ACHN (cell line): ENCODE measurements around the gene POU4F3.
A peak's percentile ranks its signal among the peaks of the same experiment; 100 is the strongest.

Experiments
- DNase-seq: peaks from one replicate; pipeline ENCODE4 v3.0.0-alpha.2; 2015
- in situ Hi-C: cut with HindIII; loops from 2 replicates; pipeline ENCODE4 v1.10.0; 2017; ENCODE audit warnings: low sequenced_read_pairs, low pct_ligation_motif_present, low pct_unique_long_range_greater_than_20kb

The POU4F3 gene

DNA sequence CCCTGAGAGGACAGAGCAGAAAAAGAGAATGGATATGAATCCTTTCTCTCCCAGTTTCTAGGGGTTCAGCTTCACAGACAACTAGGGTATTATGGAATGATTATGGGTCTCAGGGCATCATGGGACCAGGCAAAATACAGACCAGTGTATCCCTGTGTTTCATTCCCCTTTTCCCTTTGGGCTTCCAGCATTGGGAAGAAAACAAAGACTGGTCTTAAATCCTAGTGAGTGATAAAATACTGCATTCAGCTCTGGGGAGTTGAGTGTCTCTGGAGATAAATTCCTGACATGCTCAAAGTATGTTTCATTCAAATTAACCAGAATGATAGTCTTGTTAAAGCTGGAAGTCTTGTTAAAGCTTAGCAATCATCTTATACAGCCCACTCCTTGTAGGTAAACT is 2.4 kb upstream of the POU4F3 start:
- in situ Hi-C loops = no loop called here

DNA sequence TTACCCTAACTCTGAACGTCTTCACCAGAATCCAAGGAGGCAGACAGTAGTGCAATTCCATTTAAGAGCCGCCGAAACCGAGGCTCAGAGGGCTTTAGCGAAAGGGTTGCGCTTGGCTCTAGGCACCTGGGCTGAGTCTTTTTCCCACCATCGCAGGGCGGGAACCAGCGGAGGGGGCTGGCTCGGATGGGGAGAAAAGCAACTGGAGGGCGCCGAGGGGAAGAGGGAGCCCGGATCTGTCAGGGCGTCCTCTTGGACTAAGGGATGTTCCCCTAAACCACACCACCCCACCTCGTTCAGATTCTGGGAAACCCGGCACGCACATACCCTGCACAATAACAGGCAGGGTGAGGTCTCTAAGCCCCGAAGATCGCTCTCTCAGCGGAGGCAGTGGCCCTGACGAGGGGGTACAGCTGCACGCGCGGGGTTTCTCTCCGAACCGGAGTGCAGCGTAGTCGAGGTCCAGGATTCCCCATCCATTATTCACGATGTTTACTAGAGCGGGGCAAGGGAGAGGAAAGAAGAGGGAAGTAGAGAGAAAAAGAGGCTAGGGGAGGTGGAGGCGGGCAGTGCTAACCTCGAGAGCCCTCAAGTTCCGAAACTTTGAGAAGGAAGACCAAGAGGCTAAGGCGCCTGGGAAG is 1.3 kb upstream of the POU4F3 start:
- in situ Hi-C loops = no loop called here
- no peak for DNase-seq

More for the DNA sequence above, 2.4 kb upstream of the POU4F3 start:
- DNase-seq = no peak

GRCh38 chr5:146337928-146338327 is 711 bp upstream of the POU4F3 start:
- DNase-seq = no peak
- in situ Hi-C loops = no loop called here

DNA sequence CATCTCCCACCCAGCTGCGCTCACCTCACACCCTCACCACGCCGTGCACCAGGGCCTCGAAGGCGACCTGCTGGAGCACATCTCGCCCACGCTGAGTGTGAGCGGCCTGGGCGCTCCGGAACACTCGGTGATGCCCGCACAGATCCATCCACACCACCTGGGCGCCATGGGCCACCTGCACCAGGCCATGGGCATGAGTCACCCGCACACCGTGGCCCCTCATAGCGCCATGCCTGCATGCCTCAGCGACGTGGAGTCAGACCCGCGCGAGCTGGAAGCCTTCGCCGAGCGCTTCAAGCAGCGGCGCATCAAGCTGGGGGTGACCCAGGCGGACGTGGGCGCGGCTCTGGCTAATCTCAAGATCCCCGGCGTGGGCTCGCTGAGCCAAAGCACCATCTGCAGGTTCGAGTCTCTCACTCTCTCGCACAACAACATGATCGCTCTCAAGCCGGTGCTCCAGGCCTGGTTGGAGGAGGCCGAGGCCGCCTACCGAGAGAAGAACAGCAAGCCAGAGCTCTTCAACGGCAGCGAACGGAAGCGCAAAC is 1.1 kb downstream of the POU4F3 start:
- in situ Hi-C loops = no loop called here
- DNase-seq = no peak

GRCh38 chr5:146340260-146341081 is 1.8 kb downstream of the POU4F3 start:
- in situ Hi-C loops = no loop called here
- DNase-seq = peak; percentile 59

DNA sequence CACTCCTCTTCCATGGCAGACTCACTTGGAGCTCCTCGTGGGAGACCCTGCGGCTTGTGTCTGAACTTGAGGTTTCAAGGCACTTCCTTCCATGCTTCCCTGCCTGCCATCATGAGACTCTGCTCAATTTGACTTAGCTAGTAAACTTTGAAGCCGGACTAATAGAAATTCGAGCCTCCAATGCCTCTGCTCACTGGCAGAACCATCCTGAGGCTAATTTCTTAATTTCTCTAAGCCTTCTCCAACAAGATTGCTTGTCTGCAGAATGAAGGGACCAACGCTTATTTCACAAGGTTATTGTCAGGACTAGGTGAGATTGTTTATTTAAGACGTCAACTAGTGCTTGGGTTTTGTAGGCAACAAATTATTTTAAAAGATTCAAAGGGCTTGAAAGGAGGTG is 3.2 kb downstream of the POU4F3 start:
- in situ Hi-C loops = no loop called here
- no peak for DNase-seq

DNA sequence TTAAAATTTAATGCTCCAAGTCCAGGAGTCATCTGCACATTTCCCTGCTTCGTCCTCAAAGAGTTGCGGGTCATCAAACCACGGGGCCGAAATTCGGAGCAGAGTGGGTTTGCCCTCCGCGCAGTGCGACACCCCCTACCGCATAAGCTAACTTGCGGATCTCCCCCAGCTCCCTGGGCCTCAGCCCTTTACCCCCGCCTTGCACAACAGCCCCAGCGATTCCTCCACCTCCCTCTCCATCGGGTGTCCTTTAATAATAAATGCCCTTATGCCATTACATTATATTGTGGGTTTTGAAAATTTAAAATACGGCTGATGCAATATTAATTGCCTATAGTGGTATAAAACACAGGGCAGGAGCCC is 3.9 kb downstream of the POU4F3 start:
- no peak for DNase-seq

DNA sequence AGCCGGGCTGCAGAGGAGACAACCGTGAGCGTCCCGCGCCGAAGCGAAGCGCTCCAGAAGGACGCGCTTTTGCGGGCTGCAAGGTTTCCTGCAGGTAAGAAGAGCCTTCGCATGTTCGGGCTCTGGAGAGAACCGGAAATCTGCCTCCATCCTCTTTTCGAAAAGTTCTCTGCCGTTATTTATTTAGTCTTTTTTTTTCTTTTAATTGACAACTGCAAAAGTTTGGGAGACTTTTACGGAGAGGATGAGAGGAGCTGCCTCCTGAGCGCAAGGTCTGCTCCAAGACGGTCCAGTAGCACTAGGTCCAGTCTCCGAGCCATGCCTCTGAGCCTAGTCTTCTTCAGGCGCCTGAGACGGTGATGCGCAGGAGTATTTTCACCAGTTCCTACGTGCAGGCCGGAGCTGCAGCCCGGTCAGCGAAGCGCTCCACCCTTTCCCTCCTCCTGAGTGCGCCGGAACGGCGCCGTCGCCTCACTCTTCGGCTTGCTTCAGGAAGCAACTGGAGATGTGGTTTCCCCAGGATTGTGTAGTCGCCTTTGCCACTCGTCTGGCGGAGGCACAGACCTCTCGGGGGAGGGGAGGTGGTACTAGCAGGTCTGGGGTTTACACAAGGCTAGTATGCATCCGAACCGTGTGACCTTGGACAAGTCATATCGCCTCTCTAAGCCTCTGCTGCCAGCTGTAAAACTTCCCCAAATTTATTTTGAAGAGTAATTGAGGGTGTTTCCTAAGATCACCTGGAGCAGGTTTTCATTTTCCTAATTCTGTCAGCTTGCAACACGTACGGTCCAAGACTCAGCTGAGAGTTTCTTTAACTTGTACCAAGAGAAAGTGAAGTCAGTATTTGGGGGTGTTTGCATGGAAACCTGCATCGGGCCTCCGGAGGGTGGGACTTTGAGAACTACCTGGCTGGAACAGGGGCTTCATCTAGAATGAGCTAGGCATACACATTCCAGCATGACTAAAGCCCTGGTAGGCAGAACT is 4.5 kb downstream of the POU4F3 start:
- in situ Hi-C loops = no loop called here
- DNase-seq = no peak

More for the DNA sequence above, 3.9 kb downstream of the POU4F3 start:
- in situ Hi-C loops = no loop called here

DNA sequence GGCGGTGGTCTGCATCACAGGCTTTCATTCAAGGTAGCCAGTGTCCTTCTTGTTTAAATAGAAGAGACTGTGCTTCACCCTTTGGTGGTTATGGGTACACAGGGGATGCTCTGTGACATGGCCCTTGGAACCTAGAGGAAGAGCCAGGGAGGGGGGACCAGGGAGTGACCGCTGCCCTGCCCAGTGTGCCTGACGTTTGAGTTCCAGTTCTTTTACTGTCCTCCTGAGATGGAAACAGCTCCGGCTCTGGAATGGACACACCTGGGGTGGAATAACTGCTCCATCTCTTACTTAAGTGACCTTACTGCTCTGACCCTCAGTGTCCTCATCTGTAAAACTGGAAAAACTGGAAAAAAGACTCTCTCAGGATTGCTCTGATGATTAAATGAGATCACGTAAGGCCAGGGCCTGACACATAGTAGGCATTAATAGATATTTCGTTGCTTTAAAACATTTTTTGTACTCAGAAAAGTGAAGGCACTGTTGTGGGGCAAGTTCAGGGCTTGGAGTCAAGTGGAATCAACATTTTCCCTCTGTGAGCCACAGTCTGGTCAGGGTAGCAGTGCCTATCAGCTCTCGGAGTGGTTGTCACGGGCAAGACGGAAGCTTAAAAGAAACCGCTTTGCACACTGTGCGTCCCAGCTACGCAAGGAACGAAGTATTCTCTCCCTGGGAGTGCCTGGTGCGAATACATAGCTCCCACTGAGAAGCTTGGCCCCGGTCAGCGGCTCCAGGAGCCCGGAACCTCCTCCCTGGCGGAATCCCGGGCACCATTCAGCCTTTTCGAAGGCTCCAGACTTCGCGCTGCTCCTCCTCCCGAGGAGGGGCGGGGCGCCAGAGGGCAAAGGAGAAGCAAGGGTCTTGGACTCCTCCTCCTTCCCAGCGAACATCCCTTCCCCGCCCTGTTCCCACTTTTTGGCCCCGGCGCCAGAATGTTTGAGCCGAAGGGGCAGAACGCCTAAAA is 5.8 kb downstream of the POU4F3 start:
- in situ Hi-C loops = no loop called here
- DNase-seq = peak; percentile 54

DNA sequence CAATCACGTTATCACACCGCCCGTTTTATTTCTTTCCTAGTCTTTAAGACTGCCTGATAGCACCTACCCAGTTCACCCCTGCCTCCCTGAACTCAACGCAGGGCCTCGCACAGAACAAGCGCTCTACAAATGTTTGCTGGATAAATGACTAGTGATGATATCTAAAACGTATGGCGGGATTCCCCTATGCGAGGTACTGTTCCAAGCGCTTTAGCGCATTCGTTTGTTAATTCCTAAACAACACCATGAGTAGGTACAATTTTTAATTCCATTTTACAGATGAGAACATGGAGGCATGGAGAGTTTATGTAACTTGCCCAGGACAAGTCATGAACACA is 6.6 kb downstream of the POU4F3 start:
- no peak for DNase-seq
- in situ Hi-C loops = no loop called here

DNA sequence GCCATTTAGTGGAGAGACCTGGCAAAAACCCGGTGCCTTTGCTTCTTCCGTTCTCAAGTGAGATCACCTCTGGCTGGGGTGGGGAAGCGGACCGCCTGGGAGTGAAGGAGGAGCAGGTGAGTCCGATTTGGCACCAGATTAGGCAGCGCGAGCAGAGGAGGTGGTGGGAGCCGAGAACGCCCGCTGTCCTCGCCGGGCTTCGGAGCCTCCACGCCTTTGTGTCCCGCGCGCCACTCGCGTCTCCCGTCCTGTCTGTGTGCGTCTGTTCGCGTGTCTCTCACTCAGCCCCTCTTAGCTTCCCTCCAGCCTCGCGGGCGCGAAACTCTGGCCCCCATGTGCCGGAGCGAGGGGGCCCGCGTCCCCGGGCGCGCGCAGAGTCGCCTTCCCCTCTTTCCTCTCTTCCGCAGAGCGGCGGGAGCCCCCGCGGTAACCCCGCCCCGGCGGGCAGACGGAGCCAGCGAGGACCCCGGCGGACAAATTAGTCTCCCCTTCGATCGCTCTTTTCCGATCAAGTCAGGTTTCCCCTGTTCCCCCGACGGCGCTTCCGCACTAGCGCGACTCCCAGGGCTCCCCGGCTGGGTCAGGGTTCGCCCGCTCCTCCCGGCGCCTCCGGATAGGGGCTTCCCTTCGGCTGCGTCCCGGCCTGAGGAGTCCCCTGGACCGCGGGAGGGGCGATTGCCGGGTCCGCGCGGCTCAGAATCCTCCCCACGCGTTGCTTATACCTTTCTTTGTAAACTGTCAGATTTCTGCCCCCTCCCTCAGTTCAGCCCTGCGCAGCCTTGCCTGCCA is 7.1 kb downstream of the POU4F3 start:
- no peak for DNase-seq
- in situ Hi-C loops = no loop called here

- in situ Hi-C loops = no loop called here
- no peak for DNase-seq
Observed at GRCh38 chr5:146357126-146357525, 18.5 kb downstream of the POU4F3 start.

- in situ Hi-C loops = no loop called here
Observed at GRCh38 chr5:146359836-146360235, 21.2 kb downstream of the POU4F3 start.

GRCh38 chr5:146363161-146363874 is 24.7 kb downstream of the POU4F3 start:
- DNase-seq = no peak
- in situ Hi-C loops = no loop called here

More at GRCh38 chr5:146359836-146360235, 21.2 kb downstream of the POU4F3 start:
- DNase-seq = no peak

DNA sequence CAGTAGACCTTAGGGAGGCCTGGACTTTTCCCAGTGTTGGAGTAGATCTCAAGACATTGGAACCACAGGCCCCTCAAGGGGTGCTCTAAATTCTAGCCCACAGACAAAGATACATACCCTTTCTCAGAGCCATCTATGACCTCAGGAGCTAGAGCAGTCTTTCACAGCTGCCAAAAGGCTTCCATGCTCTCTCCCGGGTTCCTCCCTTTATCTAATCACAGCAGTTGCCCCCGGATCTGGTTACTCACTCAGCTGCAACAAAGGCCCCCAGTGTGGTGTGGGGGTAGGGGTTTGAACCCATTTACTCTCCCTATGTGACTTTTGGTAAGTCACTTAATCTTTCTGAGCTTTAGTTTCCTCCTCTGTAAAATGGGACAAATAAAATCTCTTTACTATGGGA is 27.0 kb downstream of the POU4F3 start:
- in situ Hi-C loops = no loop called here
- DNase-seq = no peak

DNA sequence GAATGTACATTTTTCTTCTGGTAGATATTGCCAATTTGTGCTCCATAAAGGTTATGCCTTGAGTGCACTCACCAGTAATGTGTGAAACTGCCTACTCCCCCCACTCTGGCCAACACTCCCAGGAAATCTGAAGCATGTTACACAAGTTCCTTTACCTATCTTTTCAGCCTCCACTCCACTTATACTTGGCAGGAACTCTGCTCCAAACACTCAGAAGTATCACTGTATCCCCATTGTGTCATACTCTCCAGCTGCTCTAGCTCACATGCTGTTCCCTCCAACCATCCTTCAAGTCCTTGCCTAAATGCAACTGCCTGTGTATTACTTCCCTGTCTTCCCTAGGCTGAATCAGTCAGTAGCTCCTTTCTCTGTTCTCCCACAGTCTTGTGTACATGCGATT is 28.3 kb downstream of the POU4F3 start:
- DNase-seq = no peak
- in situ Hi-C loops = no loop called here

GRCh38 chr5:146368137-146368536 is 29.5 kb downstream of the POU4F3 start:
- no peak for DNase-seq
- in situ Hi-C loops = no loop called here
